ENCODE measurements around the gene RASSF1. TPM values are rescaled to one million over a fixed set of nuclear protein-coding genes. Genes with fewer than 3 reads are reported as not detected.

RASSF1 gene, protein sequence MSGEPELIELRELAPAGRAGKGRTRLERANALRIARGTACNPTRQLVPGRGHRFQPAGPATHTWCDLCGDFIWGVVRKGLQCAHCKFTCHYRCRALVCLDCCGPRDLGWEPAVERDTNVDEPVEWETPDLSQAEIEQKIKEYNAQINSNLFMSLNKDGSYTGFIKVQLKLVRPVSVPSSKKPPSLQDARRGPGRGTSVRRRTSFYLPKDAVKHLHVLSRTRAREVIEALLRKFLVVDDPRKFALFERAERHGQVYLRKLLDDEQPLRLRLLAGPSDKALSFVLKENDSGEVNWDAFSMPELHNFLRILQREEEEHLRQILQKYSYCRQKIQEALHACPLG
- total RNA-seq (2021; ENCODE audit: unreplicated experiment), result 17.4 TPM
- 15.2 TPM for polyA plus RNA-seq (2012; ENCODE audit: insufficient read length)
- percentile 74 among the genes with signal in this experiment for Bru-seq, nascent RNA
- percentile 68 among the genes with signal in this experiment for BruChase-seq, experiment 1, labeled RNA remaining after a 2-hour chase
- BruChase-seq, experiment 2, labeled RNA remaining after a 6-hour chase, result percentile 63 among the genes with signal in this experiment
- long read RNA-seq, transcript RASSF1-201 (5 exons, 1,757 nt), result major isoform, 47 of 68 reads
- long read RNA-seq, partial matches to known transcripts, result 5 of 68 reads
- long read RNA-seq, other reads (novel, unspliced or antisense), result 12 of 68 reads

GRCh38 chr3:50340448-50341329 is at the start of gene RASSF1:
RASSF1 (minus strand) TSS chr3:50340836; CDS start chr3:50340805, 31 bp downstream.
- in situ Hi-C loops (cut with HindIII; ENCODE audit: low pct_unique_long_range_greater_than_20kb, low sequenced_read_pairs) (no loop called here), intact Hi-C loops (cut with micrococcal nuclease; ENCODE audit: unreplicated experiment) (no loop called here)
- POLR2A ChIA-PET, result interaction anchor here (0.6 kb wide), 1 partner anchor 28 kb away, joined by 3 read pairs; no protein-coding TSS in a partner anchor
- TF ChIP-seq REST (IDR thresholded peaks at IDR 0.05; ENCODE audit: insufficient read depth in 1 of 2, low read depth in 2 of 2, low read length in 1 of 2) (no peak), POLR2AphosphoS5 (IDR thresholded peaks at IDR 0.05; ENCODE audit: low read depth, low read length) (no peak), SIN3A (IDR thresholded peaks at IDR 0.05; ENCODE audit: borderline replicate concordance, insufficient read depth, low read depth, low read length) (no peak), TCF7L2 (IDR thresholded peaks at IDR 0.05; ENCODE audit: low read depth, low read length) (no peak), CTCF (IDR thresholded peaks at IDR 0.05) (no peak)
- CTCF ChIA-PET, result no interaction called here
- Histone ChIP-seq H3K4me3 (ENCODE audit: low read depth in 2 of 2, low read length in 2 of 2) (peak within 1 kb of the TSS; percentile 28 to 39), H3K27ac (ENCODE audit: low read length) (0 out of 2 replicates have a peak within 1 kb of the TSS, but pooled peaks have one; percentile 26), H3K36me3 (ENCODE audit: control insufficient read depth, insufficient read depth, low read length) (peaks cover 8% of the 10 kb centered on the region; the same call in 1 of the 2 replicates), H3K4me1 (ENCODE audit: control insufficient read depth, insufficient read depth, low read length) (0 out of 2 replicates have a peak, but pooled peaks cover 6% of the 10 kb centered on the region), H3K9me3 (ENCODE audit: control insufficient read depth, insufficient read depth, low read depth, low read length) (no peaks in the 10 kb centered on the region), H3K27me3 (ENCODE audit: control insufficient read depth, insufficient read depth, low read length) (no peaks in the 10 kb centered on the region)
- DNase-seq (ENCODE audit: low read depth, low spot score) (no peak), ATAC-seq (no peak; the same call in 1 of the 2 replicates)
- BruUV-seq (replicated peaks), result no TSS peak

GRCh38 chr3:50389414-50389767 is 48.8 kb upstream of the RASSF1 start:
- no peak for ATAC-seq
- intact Hi-C loops (cut with micrococcal nuclease; ENCODE audit: unreplicated experiment), result no loop called here
- no peak overlapping the region for H3K4me3 ChIP-seq (ENCODE audit: low read depth in 2 of 2, low read length in 2 of 2)
- no peak for DNase-seq (ENCODE audit: low read depth, low spot score)
- BruUV-seq (replicated peaks), result no TSS peak
- TF ChIP-seq POLR2AphosphoS5 (IDR thresholded peaks at IDR 0.05; ENCODE audit: low read depth, low read length) (no peak), CTCF (IDR thresholded peaks at IDR 0.05) (no peak), REST (IDR thresholded peaks at IDR 0.05; ENCODE audit: insufficient read depth in 1 of 2, low read depth in 2 of 2, low read length in 1 of 2) (no peak), SIN3A (IDR thresholded peaks at IDR 0.05; ENCODE audit: borderline replicate concordance, insufficient read depth, low read depth, low read length) (no peak)
- no peaks in the 10 kb centered on the region for H3K27me3 ChIP-seq (ENCODE audit: control insufficient read depth, insufficient read depth, low read length)
- ChIA-PET POLR2A (no interaction called here), CTCF (interaction anchor here (0.5 to 0.6 kb wide), 2 partner anchors 154 to 1660 kb away, joined by 3 to 7 read pairs; no protein-coding TSS in a partner anchor)
- H3K9me3 ChIP-seq (ENCODE audit: control insufficient read depth, insufficient read depth, low read depth, low read length), result no peaks in the 10 kb centered on the region
- H3K27ac ChIP-seq (ENCODE audit: low read length), result no peak overlapping the region
- no peaks in the 10 kb centered on the region for H3K4me1 ChIP-seq (ENCODE audit: control insufficient read depth, insufficient read depth, low read length)
- H3K36me3 ChIP-seq (ENCODE audit: control insufficient read depth, insufficient read depth, low read length), result no peaks in the 10 kb centered on the region
- in situ Hi-C loops (cut with HindIII; ENCODE audit: low pct_unique_long_range_greater_than_20kb, low sequenced_read_pairs), result no loop called here

Measured in Panc1 (cell line).